Adrenal gland (tissue), 12 donors: ENCODE data around the gene TPP1. TPM values are rescaled to one million over a fixed set of nuclear protein-coding genes. Genes with fewer than 3 reads are reported as not detected.
A peak's percentile ranks its signal among the peaks of the same experiment; 100 is the strongest.

Experiments used
- DNase-seq, 7 donors: peaks; one replicate each; pipeline ENCODE4 v3.0.0-alpha.2; 2019 to 2020
- H3K27ac ChIP-seq, 5 donors: fragments of 200-600 bp; sonication (generic) in 4 of 5; 1 replicate in 3 of 5; 2 replicates in 2 of 5; pipeline versions ENCODE4 v1.5.1 to v1.8.0; 2016 to 2020; ENCODE audit warnings: mild to moderate bottlenecking in 1 of 5
- H3K27me3 ChIP-seq: fragments of 200-600 bp; 2 replicates; pipeline ENCODE4 v1.8.0; 2021
- H3K36me3 ChIP-seq, 2 donors: fragments of 200-600 bp; replicated peaks in 1 of 2; 1 replicate in 1 of 2; 2 replicates in 1 of 2; pipeline versions ENCODE4 v1.5.1 to v1.8.0; 2018 to 2022
- H3K4me1 ChIP-seq, 2 donors: fragments of 200-600 bp; replicated peaks in 1 of 2; 1 replicate in 1 of 2; 2 replicates in 1 of 2; pipeline versions ENCODE4 v1.5.1 to v1.8.0; 2018 to 2021
- H3K4me3 ChIP-seq, 4 donors: fragments of 200-600 bp; sonication (generic) in 3 of 4; one replicate each; pipeline ENCODE4 v1.5.1; 2016 to 2018
- H3K9me3 ChIP-seq, 3 donors: fragments of 200-600 bp; sonication (generic) in 1 of 3; replicated peaks in 1 of 3; 1 replicate in 2 of 3; 2 replicates in 1 of 3; pipeline versions ENCODE4 v1.5.1 to v1.8.0; 2016 to 2021
- CTCF ChIP-seq, 6 experiments: fragments of 450-650 bp in 4 of 6; fragments of 200-600 bp in 2 of 6; sonication (generic) in 1 of 6; IDR thresholded peaks; 1 replicate in 5 of 6; 2 replicates in 1 of 6; pipeline versions ENCODE4 v1.5.1 to v1.8.0; 2016 to 2021; ENCODE audit warnings: antibody characterized with exemption in 6 of 6, mild to moderate bottlenecking in 2 of 6, moderate library complexity in 1 of 6
- POLR2A ChIP-seq, 2 donors: fragments of 450-650 bp; IDR thresholded peaks; one replicate each; pipeline ENCODE4 v1.6.1; 2017; ENCODE audit warnings: antibody characterized with exemption in 2 of 2, mild to moderate bottlenecking in 2 of 2, moderate library complexity in 1 of 2
- WGBS, 4 donors: extraction: QIAGEN DNeasy Blood & Tissue Kit in 2 of 4; methylation state at CpG; one replicate each; pipeline versions ENCODE4 v1.1.5 to v1.1.7; 2013 to 2017; 5-methylcytosine and 5-hydroxymethylcytosine counted together
- intact Hi-C, 2 donors: fragments of 100-400 bp; cut with DNase I; formaldehyde crosslinking; loops; one replicate each; pipeline versions ENCODE4 v1.14.1 to v1.15.0; 2022 to 2023
- polyA plus RNA-seq, 3 donors: library from polyadenylated mRNA; stranded (reverse); fragments of 200-250 nt in 2 of 3; fragments of 350-450 nt in 1 of 3; fragmentation: Illumina TruSeq in 1 of 3; extraction: RNeasy Lipid Tissue Mini Kit (QIAGEN cat#74804) in 1 of 3; gene quantifications; one replicate each; pipeline ENCODE4 v1.2.3, GENCODE V29; 2013 to 2014
- total RNA-seq, 9 donors: library from RNA; depleted of rRNA in 4 of 9; stranded (reverse); fragments of >200 nt in 4 of 9; fragments of 120-200 nt in 1 of 9; fragmentation: NEBNext Ultra II Directional in 1 of 9; extraction: Animal tissue kit (Norgen Biotek cat#: 25700) in 1 of 9; gene quantifications; one replicate each; pipeline versions ENCODE4 v1.1.0 to v1.2.4, GENCODE V29; 2013 to 2023
- donor health status: healthy with polysubstance abuse.
- donor health status: Bipolar disorder and iron deficiency.
- donor health status: DM: yes; HTN: yes; CAD: no.
- donor health status: DM: no; HTN: no; CAD: no.
- donor health status: DM: no; HTN: no; CAD: no.
- donor health status: DM: yes; HTN: yes; CAD: no.

The TPP1 gene
- total and polyA plus RNA-seq, 12 donors: 53.2 to 464 (median 288) TPM

- 65 to 74% (median 69%) methylated on average over 3 of the region's 3 CpGs for WGBS, 4 donors
- H3K4me3 ChIP-seq: no peak overlapping the region
- TF ChIP-seq POLR2A (IDR thresholded peaks at IDR 0.05) (no peak), CTCF (IDR thresholded peaks at IDR 0.05) (no peak)
- H3K36me3 ChIP-seq: no peaks in the 10 kb centered on the region
- intact Hi-C loops: no loop called here
- no peaks in the 10 kb centered on the region for H3K9me3 ChIP-seq
- H3K27ac ChIP-seq: no peak overlapping the region
- peaks cover 0 to under 1% of the 10 kb centered on the region in 2 donors for H3K4me1 ChIP-seq
- H3K27me3 ChIP-seq: peaks cover 3% of the 10 kb centered on the region
- no peak for DNase-seq
Observed at GRCh38 chr11:6652182-6652581, 33.0 kb upstream of the TPP1 start.

GRCh38 chr11:6650980-6651379, 31.8 kb upstream of the TPP1 start:
- TF ChIP-seq POLR2A (IDR thresholded peaks at IDR 0.05) (no peak), CTCF (IDR thresholded peaks at IDR 0.05) (no peak)
- Histone ChIP-seq H3K36me3 (no peaks in the 10 kb centered on the region), H3K4me1 (peaks cover 0 to 13% of the 10 kb centered on the region in 2 donors), H3K9me3 (no peaks in the 10 kb centered on the region), H3K27ac (no peak overlapping the region), H3K27me3 (peaks cover 3% of the 10 kb centered on the region), H3K4me3 (no peak overlapping the region)
- intact Hi-C loops: no loop called here
- WGBS, 4 donors: 50 to 66% (median 64%) methylated on average over 6 of the region's 6 CpGs
- no peak for DNase-seq

GRCh38 chr11:6650104-6650503, 30.9 kb upstream of the TPP1 start:
- no peaks in the 10 kb centered on the region for H3K9me3 ChIP-seq
- no peak overlapping the region for H3K4me3 ChIP-seq
- peaks cover 0 to 18% of the 10 kb centered on the region in 2 donors for H3K4me1 ChIP-seq
- TF ChIP-seq POLR2A (IDR thresholded peaks at IDR 0.05) (no peak), CTCF (IDR thresholded peaks at IDR 0.05) (no peak)
- H3K27me3 ChIP-seq: peaks cover 3% of the 10 kb centered on the region
- no peaks in the 10 kb centered on the region for H3K36me3 ChIP-seq
- DNase-seq: no peak
- intact Hi-C loops: no loop called here
- no peak overlapping the region for H3K27ac ChIP-seq

- H3K36me3 ChIP-seq: no peaks in the 10 kb centered on the region
- H3K4me1 ChIP-seq: peaks cover 0 to 18% of the 10 kb centered on the region in 2 donors
- 60 to 76% (median 60%) methylated on average over 1 of the region's 1 CpG for WGBS, 4 donors
- TF ChIP-seq POLR2A (IDR thresholded peaks at IDR 0.05) (no peak), CTCF (IDR thresholded peaks at IDR 0.05) (no peak)
- no peak overlapping the region for H3K4me3 ChIP-seq
- peaks cover 3% of the 10 kb centered on the region for H3K27me3 ChIP-seq
- H3K27ac ChIP-seq: peak overlapping the region in 1 of 5 donors; percentile 29
- intact Hi-C loops: no loop called here
- H3K9me3 ChIP-seq: no peaks in the 10 kb centered on the region
- peak in 1 of 7 donors; percentile 26 for DNase-seq
Observed at GRCh38 chr11:6648501-6648900, 29.3 kb upstream of the TPP1 start.
